SH-SY5Y (cell line): Measurements from ENCODE around the gene GLI3.

Experiments
- GATA2 ChIP-seq: IDR thresholded peaks from 2 replicates; pipeline ENCODE4 v1.6.1; 2011; ENCODE audit warnings: mild to moderate bottlenecking, low read depth, low read length
- GATA3 ChIP-seq: IDR thresholded peaks from 2 replicates; pipeline ENCODE4 v1.6.1; 2011; ENCODE audit warnings: low read depth, mild to moderate bottlenecking, low read length, moderate library complexity

The GLI3 gene

GRCh38 chr7:41925946-41926345, 311.1 kb downstream of the GLI3 start:
- TF ChIP-seq GATA3 (no peak), GATA2 (no peak)

- TF ChIP-seq GATA3 = no peak
- no peak for TF ChIP-seq GATA2
Measured at GRCh38 chr7:41924796-41925195, 312.2 kb downstream of the GLI3 start.

GRCh38 chr7:41922373-41922772, 314.6 kb downstream of the GLI3 start:
- no peak for TF ChIP-seq GATA3
- TF ChIP-seq GATA2 = no peak

DNA sequence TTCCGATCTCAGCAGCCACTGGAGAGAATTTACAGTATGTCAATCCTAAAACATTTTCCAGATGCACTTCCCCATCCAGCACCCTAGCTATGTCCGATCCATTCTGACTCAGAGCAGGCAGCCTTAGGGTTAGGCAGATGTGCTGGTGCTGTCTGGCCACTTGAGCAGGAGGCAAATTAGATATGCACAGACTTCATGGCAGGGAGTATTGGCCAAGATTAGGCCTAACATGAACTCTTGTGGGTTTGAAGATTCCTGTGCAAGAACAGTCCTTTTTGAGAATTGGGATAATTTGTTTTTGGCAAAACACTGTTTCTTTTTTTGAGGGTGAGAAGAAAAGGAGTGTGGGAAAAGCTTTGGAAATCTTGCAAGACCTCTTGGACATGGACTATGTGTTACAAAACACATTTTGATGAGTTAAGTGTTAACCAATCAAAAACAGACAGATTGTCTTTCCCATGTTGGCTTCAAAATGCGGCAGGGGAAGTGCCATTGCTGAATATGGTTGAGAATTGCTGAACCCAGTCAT, 315.5 kb downstream of the GLI3 start:
- TF ChIP-seq GATA2 (no peak), GATA3 (no peak)

DNA sequence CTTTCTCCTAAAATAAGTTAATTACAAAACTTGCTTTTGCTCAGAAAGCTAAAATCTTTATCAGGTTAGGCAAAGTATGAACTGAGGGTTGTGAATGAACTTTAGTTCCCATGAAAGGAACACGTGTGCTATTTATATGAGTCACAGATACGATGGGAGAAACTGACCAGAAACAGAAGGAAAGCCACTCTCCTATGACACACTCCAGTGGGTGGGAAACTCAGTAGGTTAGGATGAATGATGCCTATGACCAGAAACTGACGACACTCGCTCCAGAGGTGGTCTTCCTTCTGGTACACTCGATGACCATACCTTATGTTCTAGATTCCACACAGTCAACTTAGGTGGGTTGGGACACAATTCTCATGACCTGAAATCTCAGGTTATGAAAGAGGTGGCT, 318.4 kb downstream of the GLI3 start:
- no peak for TF ChIP-seq GATA2
- no peak for TF ChIP-seq GATA3

GRCh38 chr7:41916450-41916927, 320.5 kb downstream of the GLI3 start:
- TF ChIP-seq GATA2 = no peak

- TF ChIP-seq GATA2 (no peak), GATA3 (no peak)
Measured at GRCh38 chr7:41915871-41916270, 321.1 kb downstream of the GLI3 start.

DNA sequence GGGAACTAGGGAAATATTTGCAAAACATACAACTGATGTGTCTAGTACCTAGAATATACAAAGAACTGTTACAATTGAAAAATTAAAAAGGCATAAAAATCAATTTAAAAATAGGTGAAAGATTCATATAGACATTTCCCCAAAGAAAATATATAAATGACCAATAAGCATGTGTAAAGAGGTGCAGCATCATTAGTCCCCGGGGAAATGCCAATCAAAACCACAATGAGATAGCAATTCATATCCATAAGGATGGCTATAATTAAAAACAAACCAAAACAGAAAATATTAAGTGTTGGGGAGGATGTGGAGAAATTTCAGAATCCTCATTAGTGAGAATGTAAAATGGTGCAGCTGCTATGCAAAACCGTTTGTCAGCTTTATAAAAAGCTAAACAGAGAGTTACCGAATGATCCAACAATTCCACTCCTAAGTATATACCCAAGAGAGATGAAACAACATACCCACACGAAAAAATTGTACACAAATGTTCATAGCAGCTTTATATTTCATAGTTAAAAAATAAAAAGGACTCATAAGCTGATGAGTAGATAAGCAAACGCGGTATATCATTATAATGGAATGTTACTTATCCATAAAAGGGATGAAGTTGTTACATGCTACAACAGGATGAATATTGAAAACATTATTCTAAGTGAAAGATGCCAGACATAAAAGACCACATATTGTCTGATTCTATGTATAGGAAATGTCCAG, 324.0 kb downstream of the GLI3 start:
- TF ChIP-seq GATA3 = no peak

- TF ChIP-seq GATA2 (no peak), GATA3 (no peak)
Measured at GRCh38 chr7:41912426-41912825, 324.6 kb downstream of the GLI3 start.

- TF ChIP-seq GATA3 (no peak), GATA2 (no peak)
Measured at GRCh38 chr7:41911792-41912191, 325.2 kb downstream of the GLI3 start.
